Neutrophil (primary cell): ENCODE measurements around the gene PPP2R1A.

ENCODE experiments used
- H3K27ac ChIP-seq: fragments of 200-600 bp; sonication (generic); 2 replicates; pipeline ENCODE4 v1.5.1; 2016; ENCODE audit warnings: mild to moderate bottlenecking, moderate library complexity
- H3K27me3 ChIP-seq: fragments of 200-600 bp; sonication (generic); 2 replicates; pipeline ENCODE4 v1.6.0; 2016; ENCODE audit warnings: mild to moderate bottlenecking
- H3K36me3 ChIP-seq: fragments of 200-600 bp; sonication (generic); 2 replicates; pipeline ENCODE4 v1.5.1; 2017
- H3K4me1 ChIP-seq, 2 experiments: fragments of 200-600 bp in 1 of 2; sonication (generic) in 1 of 2; 1 replicate in 1 of 2; 2 replicates in 1 of 2; pipeline versions ENCODE4 v1.5.1 to v1.6.1; 2013 to 2016; ENCODE audit warnings: low read depth in 1 of 2, low read length in 1 of 2, mild to moderate bottlenecking in 1 of 2, moderate library complexity in 1 of 2; ENCODE audit not compliant: control insufficient read depth in 1 of 2, insufficient read depth in 1 of 2
- H3K4me3 ChIP-seq, 2 experiments: fragments of 200-600 bp in 1 of 2; sonication (generic) in 1 of 2; 1 replicate in 1 of 2; 2 replicates in 1 of 2; pipeline ENCODE4 v1.5.1; 2013 to 2016; ENCODE audit warnings: low read depth in 1 of 2, low read length in 1 of 2, mild to moderate bottlenecking in 1 of 2, moderate library complexity in 1 of 2
- H3K9me3 ChIP-seq: fragments of 200-600 bp; sonication (generic); 2 replicates; pipeline ENCODE4 v1.5.1; 2016
- CTCF ChIP-seq: fragments of 200-600 bp; sonication (generic); IDR thresholded peaks from 2 replicates; pipeline ENCODE4 v1.5.1; 2016; ENCODE audit warnings: antibody characterized with exemption

Gene PPP2R1A

GRCh38 chr19:52234406-52234805 is 44.6 kb downstream of the PPP2R1A start:
- no peak overlapping the region for H3K27ac ChIP-seq
- H3K4me3 ChIP-seq = no peak overlapping the region
- H3K36me3 ChIP-seq = no peaks in the 10 kb centered on the region
- H3K9me3 ChIP-seq = no peaks in the 10 kb centered on the region
- TF ChIP-seq CTCF = no peak
- no peaks in the 10 kb centered on the region for H3K4me1 ChIP-seq
- no peaks in the 10 kb centered on the region for H3K27me3 ChIP-seq

- no peaks in the 10 kb centered on the region for H3K27me3 ChIP-seq
- TF ChIP-seq CTCF = no peak
Measured at GRCh38 chr19:52237197-52237596, 47.3 kb downstream of the PPP2R1A start.

GRCh38 chr19:52237771-52238400 is 48.0 kb downstream of the PPP2R1A start:
- Histone ChIP-seq H3K27me3 (no peaks in the 10 kb centered on the region), H3K4me3 (no peak overlapping the region), H3K36me3 (no peaks in the 10 kb centered on the region), H3K4me1 (no peaks in the 10 kb centered on the region), H3K9me3 (no peaks in the 10 kb centered on the region), H3K27ac (no peak overlapping the region)
- peak; percentile 96 for TF ChIP-seq CTCF

More at GRCh38 chr19:52237197-52237596, 47.3 kb downstream of the PPP2R1A start:
- no peak overlapping the region for H3K27ac ChIP-seq
- H3K36me3 ChIP-seq = no peaks in the 10 kb centered on the region
- H3K9me3 ChIP-seq = no peaks in the 10 kb centered on the region
- no peaks in the 10 kb centered on the region for H3K4me1 ChIP-seq
- H3K4me3 ChIP-seq = no peak overlapping the region

- no peaks in the 10 kb centered on the region for H3K36me3 ChIP-seq
Measured at GRCh38 chr19:52244021-52244420, 54.2 kb downstream of the PPP2R1A start.

GRCh38 chr19:52248241-52248640 is 58.4 kb downstream of the PPP2R1A start:
- H3K9me3 ChIP-seq = no peaks in the 10 kb centered on the region
- H3K36me3 ChIP-seq = no peaks in the 10 kb centered on the region
- no peak for TF ChIP-seq CTCF

More at GRCh38 chr19:52244021-52244420, 54.2 kb downstream of the PPP2R1A start:
- Histone ChIP-seq H3K4me3 (no peak overlapping the region), H3K4me1 (no peaks in the 10 kb centered on the region), H3K27me3 (no peaks in the 10 kb centered on the region), H3K27ac (no peak overlapping the region), H3K9me3 (no peaks in the 10 kb centered on the region)
- no peak for TF ChIP-seq CTCF

More at GRCh38 chr19:52248241-52248640, 58.4 kb downstream of the PPP2R1A start:
- no peaks in the 10 kb centered on the region for H3K27me3 ChIP-seq
- no peaks in the 10 kb centered on the region for H3K4me1 ChIP-seq
- no peak overlapping the region for H3K27ac ChIP-seq
- no peak overlapping the region for H3K4me3 ChIP-seq
